Activated CD4-positive, CD25-positive, alpha-beta regulatory T cell treated with anti-CD3 and anti-CD28 coated beads, Interleukin-2, amount 50 U/mL, for 16 hours (primary cell): ENCODE data around the gene PPP1CA.
"Not testable (repeated sequence)": the region's sequence is repeated elsewhere in the genome, so short reads cannot be mapped to it uniquely, and the experiment has no call there.

ENCODE experiments used
- DNase-seq: peaks from one replicate; pipeline ENCODE4 v3.0.0-alpha.2; 2020; ENCODE audit warnings: low read depth, low spot score

The PPP1CA gene

DNA sequence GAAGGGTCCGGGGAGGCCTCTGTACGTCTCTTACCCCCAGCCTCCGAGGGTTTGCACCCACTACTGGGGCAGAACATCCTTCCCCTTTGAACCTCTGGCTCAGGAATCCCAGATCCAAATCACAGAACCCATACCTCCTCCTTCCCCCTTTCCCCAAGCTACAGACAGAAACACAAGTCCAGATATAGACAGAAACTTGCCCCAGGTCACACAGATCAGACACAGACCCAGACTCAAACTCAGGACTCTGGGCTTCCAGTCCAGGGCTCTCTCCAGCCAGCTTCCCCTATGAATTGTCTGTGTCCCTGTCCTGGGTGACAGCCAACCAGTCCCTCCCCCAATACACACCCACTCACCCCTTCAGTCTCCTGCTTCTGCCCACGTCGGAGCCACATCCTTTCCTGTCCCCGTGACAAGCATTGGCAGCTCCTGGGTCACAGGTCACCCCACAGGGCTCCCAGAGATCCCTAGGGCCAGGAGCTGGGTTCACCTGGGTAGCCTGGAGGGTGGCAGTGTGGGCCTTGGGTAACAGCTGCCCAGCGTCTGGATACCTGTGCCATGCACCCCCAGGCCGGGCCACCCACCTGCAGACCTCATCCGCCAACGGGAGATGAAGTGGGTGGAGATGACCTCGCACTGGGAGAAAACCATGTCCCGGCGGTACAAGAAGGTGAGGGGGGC is 3.0 kb upstream of the PPP1CA start:
- no peak for DNase-seq

DNA sequence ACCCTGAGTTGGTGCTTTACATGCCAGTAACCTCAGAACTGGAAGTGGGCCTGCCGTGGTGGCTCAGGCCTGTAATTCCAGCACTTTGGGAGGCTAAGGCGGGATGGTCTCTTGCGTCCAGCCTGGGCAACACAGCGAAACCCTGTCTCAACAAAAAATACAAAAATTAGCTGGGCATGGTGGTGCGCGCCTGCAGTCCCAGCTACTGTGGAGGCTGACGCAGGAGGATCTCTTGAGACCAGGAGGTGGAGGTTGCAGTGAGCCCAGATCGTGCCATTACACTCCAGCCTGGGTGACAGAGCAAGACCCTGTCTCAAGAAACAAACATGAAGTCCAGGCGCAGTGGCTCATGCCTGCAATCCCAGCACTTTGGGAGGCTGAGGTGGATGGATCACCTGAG is 1.4 kb upstream of the PPP1CA start:
- not testable (repeated sequence) for DNase-seq

GRCh38 chr11:67402192-67402839 is 658 bp upstream of the PPP1CA start:
- not testable (repeated sequence) for DNase-seq

- no peak for DNase-seq
These were observed 640 bp downstream of the PPP1CA start for GRCh38 chr11:67400942-67401494.

- DNase-seq = no peak
These were observed 1.3 kb downstream of the PPP1CA start for GRCh38 chr11:67400251-67400941.

- DNase-seq = no peak
These were observed 2.7 kb downstream of the PPP1CA start for GRCh38 chr11:67398661-67399563.

- DNase-seq = no peak
These were observed 3.5 kb downstream of the PPP1CA start for GRCh38 chr11:67397986-67398660.

- DNase-seq = no peak
These were observed 4.1 kb downstream of the PPP1CA start for GRCh38 chr11:67397536-67397935.

DNA sequence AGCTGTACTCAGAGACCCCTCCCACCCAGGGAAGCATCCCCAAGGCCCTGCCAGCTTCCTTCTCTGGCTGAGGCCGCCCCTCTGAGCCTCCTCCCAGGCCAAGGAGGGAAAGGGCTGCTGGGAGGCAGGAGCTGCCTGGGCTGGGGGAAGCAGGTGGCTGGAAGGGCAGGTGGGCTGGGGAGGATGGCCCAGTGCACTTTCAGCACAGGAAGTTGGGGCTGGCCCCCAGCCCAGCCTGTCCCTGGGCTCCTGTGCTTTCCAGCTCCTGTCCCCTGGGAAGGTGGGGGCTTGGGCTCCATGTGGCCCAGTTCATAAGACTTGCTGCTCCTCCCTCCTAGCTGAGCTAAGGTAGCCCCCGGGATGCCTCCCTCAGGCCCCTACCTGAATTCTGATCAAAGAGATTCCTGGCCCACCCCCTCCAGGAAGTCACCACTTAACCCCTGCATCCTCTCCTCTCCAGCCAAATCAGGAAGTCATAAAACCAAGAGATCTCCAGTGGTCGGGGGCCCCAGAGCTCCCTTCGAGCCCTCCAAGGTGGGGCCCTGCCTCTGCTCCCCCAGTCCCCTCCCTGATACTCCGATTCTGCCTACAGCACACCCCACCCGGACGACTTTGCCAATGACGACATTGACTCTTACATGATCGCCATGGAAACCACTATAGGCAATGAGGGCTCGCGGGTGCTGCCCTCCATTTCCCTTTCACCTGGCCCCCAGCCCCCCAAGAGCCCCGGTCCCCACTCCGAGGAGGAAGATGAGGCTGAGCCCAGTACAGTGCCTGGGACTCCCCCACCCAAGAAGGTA is 4.9 kb downstream of the PPP1CA start:
- no peak for DNase-seq

DNA sequence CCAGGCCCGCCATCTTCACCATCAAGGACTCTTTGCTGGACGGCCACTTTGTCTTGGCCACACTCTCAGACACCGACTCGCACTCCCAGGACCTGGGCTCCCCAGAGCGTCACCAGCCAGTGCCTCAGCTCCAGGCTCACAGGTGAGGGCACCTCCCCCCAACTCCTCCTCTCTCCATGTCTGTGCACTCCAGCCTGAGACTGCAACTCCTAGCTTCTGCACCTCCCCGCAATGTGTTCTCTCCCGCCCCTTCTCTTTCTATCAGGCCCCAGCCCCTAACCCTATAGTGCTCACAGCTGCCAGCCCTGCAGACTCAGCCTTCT is 5.4 kb downstream of the PPP1CA start:
- no peak for DNase-seq

DNA sequence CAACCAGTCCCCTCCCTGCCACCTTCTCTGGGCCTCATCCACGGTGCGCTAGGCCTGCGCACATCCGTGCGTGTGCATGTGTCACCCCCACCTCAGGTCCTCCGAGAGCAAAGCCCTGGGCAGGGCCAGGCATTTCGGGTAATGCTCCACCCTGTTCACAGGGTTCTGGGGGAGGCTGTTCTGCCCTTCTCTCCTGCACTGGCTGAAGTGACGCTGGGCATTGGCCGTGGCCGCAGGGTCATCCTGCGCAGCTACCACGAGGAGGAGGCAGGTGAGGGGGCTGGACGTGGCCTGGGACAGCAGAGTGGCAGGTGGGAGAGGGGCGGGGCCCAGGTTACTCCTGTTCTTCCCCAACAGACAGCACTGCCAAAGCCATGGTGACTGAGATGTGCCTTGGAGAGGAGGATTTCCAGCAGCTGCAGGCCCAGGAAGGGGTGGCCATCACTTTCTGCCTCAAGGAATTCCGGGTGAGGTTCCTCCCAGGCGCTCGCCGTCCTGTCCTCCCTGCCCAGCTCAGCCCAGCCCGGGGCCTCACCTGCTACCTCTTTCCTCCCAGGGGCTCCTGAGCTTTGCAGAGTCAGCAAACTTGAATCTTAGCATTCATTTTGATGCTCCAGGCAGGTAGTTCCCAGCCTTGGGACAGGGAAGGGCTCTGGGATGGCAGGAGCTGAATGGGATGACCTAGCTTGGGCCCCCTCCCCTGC is 6.0 kb downstream of the PPP1CA start:
- DNase-seq = no peak

DNA sequence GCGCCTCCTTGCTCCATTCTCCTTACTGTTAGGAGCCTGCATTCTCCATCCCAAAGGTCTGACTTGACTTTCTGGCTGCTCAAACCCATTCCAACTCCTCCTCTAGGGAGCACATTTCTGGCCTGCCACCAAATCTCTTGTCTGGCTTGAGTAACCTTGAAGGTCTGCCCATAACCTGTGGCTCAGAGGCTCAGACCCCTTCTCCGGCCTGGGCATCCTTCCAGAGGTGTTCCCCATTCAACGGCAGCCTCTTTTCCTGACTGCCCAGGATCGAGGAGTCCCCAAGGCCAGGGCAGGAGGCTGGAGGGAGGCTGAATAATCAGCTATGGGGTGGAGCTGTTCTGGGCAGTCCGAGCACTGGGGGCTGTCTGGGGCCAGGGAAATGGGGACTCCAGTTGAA is 7.7 kb downstream of the PPP1CA start:
- no peak for DNase-seq

DNA sequence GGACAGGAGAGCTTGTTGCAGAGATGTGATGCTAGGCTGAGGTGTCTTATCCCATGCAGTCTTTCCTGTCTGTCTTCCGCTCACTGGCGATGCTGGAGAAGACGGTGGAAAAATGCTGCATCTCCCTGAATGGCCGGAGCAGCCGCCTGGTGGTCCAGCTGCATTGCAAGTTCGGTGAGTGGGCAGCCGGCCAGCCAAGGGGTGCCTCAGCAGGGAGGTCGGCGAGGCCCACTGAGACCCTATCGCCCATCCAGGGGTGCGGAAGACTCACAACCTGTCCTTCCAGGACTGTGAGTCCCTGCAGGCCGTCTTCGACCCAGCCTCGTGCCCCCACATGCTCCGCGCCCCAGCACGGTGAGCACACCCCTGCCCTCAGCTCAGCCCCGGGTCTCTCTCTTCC is 8.2 kb downstream of the PPP1CA start:
- DNase-seq = no peak

- no peak for DNase-seq
These were observed 9.4 kb downstream of the PPP1CA start for GRCh38 chr11:67392183-67392715.

- peak; percentile 83 for DNase-seq
These were observed 10.1 kb downstream of the PPP1CA start, which contains the start of gene RAD9A for GRCh38 chr11:67391304-67392182. TSS of gene RAD9A (plus strand) at chr11:67391986. CDS start at chr11:67392045, 59 bp downstream.

DNA sequence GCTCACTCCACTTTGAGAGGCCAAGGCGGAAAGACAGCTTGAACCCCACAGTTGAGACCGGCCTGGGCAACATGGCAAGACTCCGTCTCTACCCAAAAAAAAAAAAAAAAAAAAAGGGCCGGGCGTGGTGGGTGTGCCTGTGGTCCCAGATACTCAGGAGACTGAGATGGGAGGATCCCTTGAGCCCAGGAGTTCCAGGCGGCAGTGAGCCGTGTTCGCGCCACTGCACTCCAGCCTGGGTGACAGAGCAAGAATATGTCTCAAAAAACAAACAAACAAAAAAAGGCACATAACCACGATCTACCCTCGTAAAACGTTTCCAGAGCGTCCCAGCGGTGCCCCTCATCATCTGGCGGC is 10.7 kb downstream of the PPP1CA start:
- no peak for DNase-seq

GRCh38 chr11:67389477-67389876 is 12.2 kb downstream of the PPP1CA start:
- DNase-seq = no peak

DNA sequence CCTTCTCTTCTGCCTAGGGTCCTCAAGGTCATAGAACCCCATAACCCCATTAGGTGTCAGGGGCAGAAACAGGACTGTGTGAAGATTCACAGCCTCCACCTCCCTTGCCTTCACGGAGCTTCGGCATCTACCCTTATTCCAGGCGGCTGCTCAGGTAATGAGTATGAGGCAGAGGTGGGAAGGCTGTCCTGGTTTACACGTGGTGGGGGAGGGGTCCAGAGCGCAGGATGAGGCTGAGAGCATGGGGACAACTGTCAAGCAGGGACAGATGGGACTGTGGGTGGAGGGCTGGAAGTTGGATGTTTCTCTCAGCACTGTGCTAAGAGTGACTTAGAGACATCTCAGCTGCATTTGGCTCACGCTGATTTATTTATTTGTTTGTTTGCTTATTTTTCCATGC is 14.1 kb downstream of the PPP1CA start:
- no peak for DNase-seq
